ENCODE measurements around the gene PSD.

PSD gene

GRCh38 chr10:102394801-102395399 is 23.7 kb downstream of the PSD start:
- DNase-seq (ENCODE audit: insufficient read length, low spot score) (peak; percentile 32), FAIRE-seq (no peak)

GRCh38 chr10:102394079-102394800 is 24.3 kb downstream of the PSD start:
- FAIRE-seq (peak; percentile 48), DNase-seq (ENCODE audit: insufficient read length, low spot score) (peak; percentile 94)

GRCh38 chr10:102393411-102394078 is 25.0 kb downstream of the PSD start:
- FAIRE-seq (no peak), DNase-seq (ENCODE audit: insufficient read length, low spot score) (no peak)

- no peak for FAIRE-seq
- no peak for DNase-seq (ENCODE audit: insufficient read length, low spot score)
Observed at GRCh38 chr10:102392306-102392705, 26.3 kb downstream of the PSD start.

- FAIRE-seq (no peak), DNase-seq (ENCODE audit: insufficient read length, low spot score) (no peak)
Observed at GRCh38 chr10:102389894-102390293, 28.7 kb downstream of the PSD start.

GRCh38 chr10:102384606-102385429 is 33.8 kb downstream of the PSD start:
- no peak for DNase-seq (ENCODE audit: insufficient read length, low spot score)
- no peak for FAIRE-seq

- no peak for DNase-seq (ENCODE audit: insufficient read length, low spot score)
- FAIRE-seq, result no peak
Observed at GRCh38 chr10:102384053-102384452, 34.5 kb downstream of the PSD start.

- no peak for FAIRE-seq
- no peak for DNase-seq (ENCODE audit: insufficient read length, low spot score)
Observed at GRCh38 chr10:102382871-102383270, 35.7 kb downstream of the PSD start.

GRCh38 chr10:102381983-102382382 is 36.6 kb downstream of the PSD start:
- DNase-seq (ENCODE audit: insufficient read length, low spot score) (no peak), FAIRE-seq (no peak)

- FAIRE-seq, result no peak
- no peak for DNase-seq (ENCODE audit: insufficient read length, low spot score)
Observed at GRCh38 chr10:102379383-102379782, 39.2 kb downstream of the PSD start.

GRCh38 chr10:102376901-102377300 is 41.7 kb downstream of the PSD start:
- no peak for DNase-seq (ENCODE audit: insufficient read length, low spot score)
- FAIRE-seq, result no peak

GRCh38 chr10:102375867-102376266 is 42.7 kb downstream of the PSD start:
- FAIRE-seq, result no peak
- no peak for DNase-seq (ENCODE audit: insufficient read length, low spot score)

- DNase-seq (ENCODE audit: insufficient read length, low spot score) (no peak), FAIRE-seq (no peak)
Observed at GRCh38 chr10:102375250-102375649, 43.3 kb downstream of the PSD start.

GRCh38 chr10:102371295-102371694 is 47.3 kb downstream of the PSD start:
- FAIRE-seq (no peak), DNase-seq (ENCODE audit: insufficient read length, low spot score) (no peak)

GRCh38 chr10:102368077-102368476 is 50.5 kb downstream of the PSD start:
- FAIRE-seq (peak; percentile 65), DNase-seq (ENCODE audit: insufficient read length, low spot score) (peak; percentile 23)

GRCh38 chr10:102367441-102367840 is 51.1 kb downstream of the PSD start:
- FAIRE-seq, result no peak
- no peak for DNase-seq (ENCODE audit: insufficient read length, low spot score)

GRCh38 chr10:102358712-102359382 is 59.7 kb downstream of the PSD start:
- no peak for DNase-seq (ENCODE audit: insufficient read length, low spot score)

GRCh38 chr10:102354451-102354850 is 64.1 kb downstream of the PSD start:
- DNase-seq (ENCODE audit: insufficient read length, low spot score) (no peak), FAIRE-seq (no peak)

More at GRCh38 chr10:102358712-102359382, 59.7 kb downstream of the PSD start:
- no peak for FAIRE-seq
